Fibroblast of peridontal ligament (primary cell): ENCODE data around the gene DNAJC19.

ENCODE experiments used
- DNase-seq: peaks from one replicate; pipeline ENCODE4 v3.0.0-alpha.2; 2010; ENCODE audit errors: extremely low read depth

DNAJC19 gene

GRCh38 chr3:180961087-180961486 is 28.4 kb downstream of the DNAJC19 start:
- no peak for DNase-seq

- DNase-seq: no peak
These were observed 29.8 kb downstream of the DNAJC19 start for GRCh38 chr3:180959691-180960090.

GRCh38 chr3:180947761-180948390 is 41.7 kb downstream of the DNAJC19 start:
- no peak for DNase-seq

GRCh38 chr3:180940826-180941225 is 48.7 kb downstream of the DNAJC19 start:
- no peak for DNase-seq

GRCh38 chr3:180934638-180935037 is 54.9 kb downstream of the DNAJC19 start:
- DNase-seq: no peak
